H1 (cell line): ENCODE measurements around the gene METTL22. TPM values are rescaled to one million over a fixed set of nuclear protein-coding genes. Genes with fewer than 3 reads are reported as not detected.

Experiments
- BCL11A ChIP-seq, 2 experiments: IDR thresholded peaks; one replicate each; pipeline ENCODE4 v1.6.1; 2011; ENCODE audit warnings: low read depth in 2 of 2, low read length in 2 of 2, mild to moderate bottlenecking in 2 of 2
- CBX8 ChIP-seq: fragments of 300-800, 300-1000 bp; sonication (generic); IDR thresholded peaks from 2 replicates; pipeline ENCODE4 v1.7.1; 2016; ENCODE audit warnings: low read depth, low read length, borderline replicate concordance
- CHD1 ChIP-seq: IDR thresholded peaks from 2 replicates; pipeline ENCODE4 v1.6.1; 2012; ENCODE audit warnings: low read depth, low read length, improper control_type of control experiment
- CTBP2 ChIP-seq: IDR thresholded peaks from 2 replicates; pipeline ENCODE4 v1.7.0; 2011; ENCODE audit warnings: borderline replicate concordance, mild to moderate bottlenecking, moderate library complexity, mixed read lengths, low read length; ENCODE audit not compliant: insufficient read depth, insufficient read length
- MAFK ChIP-seq: IDR thresholded peaks from 2 replicates; pipeline ENCODE4 v1.6.1; 2012; ENCODE audit warnings: low read depth, mild to moderate bottlenecking, improper control_type of control experiment, low read length
- RAD21 ChIP-seq, 2 experiments: IDR thresholded peaks in 1 of 2; conservative IDR thresholded peaks in 1 of 2; 2 replicates each; pipeline ENCODE4 v1.6.1; 2011; ENCODE audit warnings: low read depth in 2 of 2, low read length in 2 of 2, improper control_type of control experiment in 1 of 2, inconsistent platforms in 1 of 2, mild to moderate bottlenecking in 1 of 2, moderate library complexity in 1 of 2
- RBBP5 ChIP-seq: IDR thresholded peaks from 2 replicates; pipeline ENCODE4 v1.7.1; 2012; ENCODE audit warnings: low read depth, mild to moderate bottlenecking, inconsistent platforms, low read length, moderate library complexity, borderline replicate concordance
- RFX5 ChIP-seq: IDR thresholded peaks from 2 replicates; pipeline ENCODE4 v1.6.1; 2011; ENCODE audit warnings: low read depth, low read length, improper control_type of control experiment, borderline replicate concordance
- polyA plus RNA-seq, 7 experiments: library from polyadenylated mRNA; depleted of rRNA in 3 of 7; stranded (reverse) in 5 of 7; unstranded in 2 of 7; fragments of >200 nt in 5 of 7; fragments of 200-250 nt in 2 of 7; gene quantifications; 1 replicate in 5 of 7; 2 replicates in 1 of 7; 4 replicates in 1 of 7; pipeline versions ENCODE4 v1.2.1 to v1.2.3, GENCODE V29; 2011 to 2013; ENCODE audit warnings: missing spikeins in 2 of 7, mixed read lengths in 2 of 7
- total RNA-seq: library from RNA; stranded (reverse); fragmentation: NEBNext Ultra II Directional; extraction: Animal tissue kit (Norgen Biotek cat#: 25700); gene quantifications from 2 replicates; pipeline ENCODE4 v1.2.1, GENCODE V29; 2021
- TF ChIP-seq, protein P1 (sequence below), 3 experiments: IDR thresholded peaks; 1 replicate in 2 of 3; 2 replicates in 1 of 3; pipeline versions ENCODE4 v1.5.1 to v1.6.1; 2011; ENCODE audit warnings: low read length in 3 of 3, mild to moderate bottlenecking in 3 of 3, inconsistent platforms in 2 of 3, low read depth in 1 of 3, moderate library complexity in 1 of 3; ENCODE audit not compliant: insufficient read depth in 1 of 3; ENCODE audit errors: control extremely low read depth in 1 of 3

The METTL22 gene
- total and polyA plus RNA-seq, 2 of the 8 experiments (the other 6 are each of a cell fraction or from before 2014, with no cell fraction given) = 56.7 to 85.2 TPM

DNA sequence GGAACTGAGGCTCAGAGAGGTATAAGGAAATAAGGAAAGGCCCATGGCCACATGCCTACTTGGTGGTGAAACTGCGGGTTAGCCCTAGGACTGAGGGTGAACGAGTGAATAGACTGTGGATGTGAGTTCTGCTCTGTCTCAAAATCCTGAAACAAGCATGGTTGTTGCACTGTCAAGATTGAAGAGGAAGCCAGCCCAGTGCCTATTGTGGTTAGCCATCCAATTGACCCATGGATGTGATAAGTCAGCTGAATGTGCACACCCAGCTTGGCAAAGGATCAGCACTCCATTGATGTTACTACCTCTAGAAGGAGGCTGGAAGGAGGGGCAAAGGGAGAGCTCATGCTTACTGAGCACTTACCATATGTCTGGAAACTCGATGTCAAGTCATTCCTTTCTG, 35.6 kb upstream of the METTL22 start (continued):
- TF ChIP-seq, protein P1, sequence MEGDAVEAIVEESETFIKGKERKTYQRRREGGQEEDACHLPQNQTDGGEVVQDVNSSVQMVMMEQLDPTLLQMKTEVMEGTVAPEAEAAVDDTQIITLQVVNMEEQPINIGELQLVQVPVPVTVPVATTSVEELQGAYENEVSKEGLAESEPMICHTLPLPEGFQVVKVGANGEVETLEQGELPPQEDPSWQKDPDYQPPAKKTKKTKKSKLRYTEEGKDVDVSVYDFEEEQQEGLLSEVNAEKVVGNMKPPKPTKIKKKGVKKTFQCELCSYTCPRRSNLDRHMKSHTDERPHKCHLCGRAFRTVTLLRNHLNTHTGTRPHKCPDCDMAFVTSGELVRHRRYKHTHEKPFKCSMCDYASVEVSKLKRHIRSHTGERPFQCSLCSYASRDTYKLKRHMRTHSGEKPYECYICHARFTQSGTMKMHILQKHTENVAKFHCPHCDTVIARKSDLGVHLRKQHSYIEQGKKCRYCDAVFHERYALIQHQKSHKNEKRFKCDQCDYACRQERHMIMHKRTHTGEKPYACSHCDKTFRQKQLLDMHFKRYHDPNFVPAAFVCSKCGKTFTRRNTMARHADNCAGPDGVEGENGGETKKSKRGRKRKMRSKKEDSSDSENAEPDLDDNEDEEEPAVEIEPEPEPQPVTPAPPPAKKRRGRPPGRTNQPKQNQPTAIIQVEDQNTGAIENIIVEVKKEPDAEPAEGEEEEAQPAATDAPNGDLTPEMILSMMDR (IDR thresholded peaks at IDR 0.05; ENCODE audit: control extremely low read depth in 1 of 3, insufficient read depth in 1 of 3, low read depth in 1 of 3, low read length in 3 of 3) = no peak
- no peak for TF ChIP-seq CTBP2
- TF ChIP-seq RBBP5 = no peak
- no peak for TF ChIP-seq RFX5
- no peak for TF ChIP-seq RAD21 (IDR thresholded peaks at IDR 0.05 in 1 of 2, conservative IDR thresholded peaks at IDR 0.05 in 1 of 2; ENCODE audit: low read depth in 2 of 2, low read length in 2 of 2)
- no peak for TF ChIP-seq MAFK
- no peak for TF ChIP-seq CBX8
- TF ChIP-seq CHD1 = no peak
- TF ChIP-seq BCL11A (IDR thresholded peaks at IDR 0.05; ENCODE audit: low read depth in 2 of 2, low read length in 2 of 2) = no peak
